Measurements from ENCODE around the gene CATSPERB.

CATSPERB gene

DNA sequence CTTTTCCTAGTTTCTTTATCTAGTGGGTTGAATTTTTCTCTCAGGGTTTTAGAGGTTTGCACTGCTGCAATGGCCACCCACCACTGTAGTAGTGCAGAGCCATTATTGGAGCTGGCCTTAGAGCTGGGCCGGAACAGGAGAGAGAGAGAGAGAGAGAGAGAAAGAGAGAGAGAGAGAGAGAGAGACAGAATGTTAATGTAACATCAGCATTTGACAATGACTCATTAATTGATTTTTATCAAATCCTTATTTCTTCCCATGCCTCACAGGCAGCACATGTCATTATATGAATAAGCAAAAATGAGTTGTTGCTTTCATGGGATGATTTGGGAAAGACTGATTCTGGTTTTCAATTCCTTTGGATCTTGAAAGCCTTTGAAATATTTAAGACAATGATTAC lies 145.5 kb downstream of the CATSPERB start:
- H2AFZ ChIP-seq (ENCODE audit: low read depth, low read length), result no peak overlapping the region
- no peak overlapping the region for H3K27ac ChIP-seq (ENCODE audit: low read length)
- H3K36me3 ChIP-seq (replicated peaks; ENCODE audit: low read depth, low read length), result no peaks in the 10 kb centered on the region
- no peaks in the 10 kb centered on the region for H3K4me1 ChIP-seq (ENCODE audit: low read length)
- H3K4me2 ChIP-seq (ENCODE audit: low read length), result no peak overlapping the region
- no peak overlapping the region for H3K4me3 ChIP-seq (ENCODE audit: low read length)
- H3K27me3 ChIP-seq (ENCODE audit: low read depth, low read length), result 0 out of 2 replicates have a peak, but pooled peaks cover 3% of the 10 kb centered on the region
- H3K9me3 ChIP-seq (ENCODE audit: insufficient read depth, low read length), result 0 out of 2 replicates have a peak, but pooled peaks cover 6% of the 10 kb centered on the region
- no peak overlapping the region for H3K9ac ChIP-seq (ENCODE audit: low read length)
- TF ChIP-seq, protein P1, sequence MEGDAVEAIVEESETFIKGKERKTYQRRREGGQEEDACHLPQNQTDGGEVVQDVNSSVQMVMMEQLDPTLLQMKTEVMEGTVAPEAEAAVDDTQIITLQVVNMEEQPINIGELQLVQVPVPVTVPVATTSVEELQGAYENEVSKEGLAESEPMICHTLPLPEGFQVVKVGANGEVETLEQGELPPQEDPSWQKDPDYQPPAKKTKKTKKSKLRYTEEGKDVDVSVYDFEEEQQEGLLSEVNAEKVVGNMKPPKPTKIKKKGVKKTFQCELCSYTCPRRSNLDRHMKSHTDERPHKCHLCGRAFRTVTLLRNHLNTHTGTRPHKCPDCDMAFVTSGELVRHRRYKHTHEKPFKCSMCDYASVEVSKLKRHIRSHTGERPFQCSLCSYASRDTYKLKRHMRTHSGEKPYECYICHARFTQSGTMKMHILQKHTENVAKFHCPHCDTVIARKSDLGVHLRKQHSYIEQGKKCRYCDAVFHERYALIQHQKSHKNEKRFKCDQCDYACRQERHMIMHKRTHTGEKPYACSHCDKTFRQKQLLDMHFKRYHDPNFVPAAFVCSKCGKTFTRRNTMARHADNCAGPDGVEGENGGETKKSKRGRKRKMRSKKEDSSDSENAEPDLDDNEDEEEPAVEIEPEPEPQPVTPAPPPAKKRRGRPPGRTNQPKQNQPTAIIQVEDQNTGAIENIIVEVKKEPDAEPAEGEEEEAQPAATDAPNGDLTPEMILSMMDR (IDR thresholded peaks at IDR 0.05; ENCODE audit: low read depth, low read length), result no peak
- no peak for TF ChIP-seq EZH2phosphoT487 (IDR thresholded peaks at IDR 0.05; ENCODE audit: low read depth)
- H3K79me2 ChIP-seq (ENCODE audit: low read length), result no peaks in the 10 kb centered on the region
- H4K20me1 ChIP-seq (ENCODE audit: insufficient read depth, low read length), result no peaks in the 10 kb centered on the region

DNA sequence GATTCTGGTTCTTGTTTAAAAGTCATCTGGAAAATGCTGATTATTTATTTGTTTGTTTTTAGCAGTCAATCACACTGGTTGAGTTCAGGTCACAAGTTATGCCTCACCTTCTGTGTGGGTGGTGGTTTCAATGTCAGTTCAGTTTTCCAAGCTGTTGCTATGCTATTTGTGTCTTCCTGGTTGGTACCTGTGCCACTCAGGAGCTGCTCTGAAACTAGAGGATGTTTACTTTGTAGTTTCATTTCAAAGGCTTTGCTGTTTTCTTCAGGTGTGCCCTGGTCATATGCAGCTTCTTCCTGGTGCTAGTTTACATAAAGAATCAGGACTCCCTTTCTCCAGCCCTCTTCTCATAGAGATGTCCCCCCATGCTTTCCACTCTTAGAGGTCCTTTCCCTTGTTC lies 146.0 kb downstream of the CATSPERB start:
- TF ChIP-seq, protein P1 (IDR thresholded peaks at IDR 0.05; ENCODE audit: low read depth, low read length), result no peak
- no peak for TF ChIP-seq EZH2phosphoT487 (IDR thresholded peaks at IDR 0.05; ENCODE audit: low read depth)
- Histone ChIP-seq H3K9me3 (ENCODE audit: insufficient read depth, low read length) (0 out of 2 replicates have a peak, but pooled peaks cover 6% of the 10 kb centered on the region), H3K4me2 (ENCODE audit: low read length) (no peak overlapping the region), H3K4me1 (ENCODE audit: low read length) (no peaks in the 10 kb centered on the region), H4K20me1 (ENCODE audit: insufficient read depth, low read length) (no peaks in the 10 kb centered on the region), H3K79me2 (ENCODE audit: low read length) (no peaks in the 10 kb centered on the region), H3K27me3 (ENCODE audit: low read depth, low read length) (peaks cover 9% of the 10 kb centered on the region; the same call in 1 of the 2 replicates), H3K4me3 (ENCODE audit: low read length) (no peak overlapping the region), H2AFZ (ENCODE audit: low read depth, low read length) (no peak overlapping the region), H3K36me3 (replicated peaks; ENCODE audit: low read depth, low read length) (no peaks in the 10 kb centered on the region), H3K27ac (ENCODE audit: low read length) (no peak overlapping the region), H3K9ac (ENCODE audit: low read length) (no peak overlapping the region)

DNA sequence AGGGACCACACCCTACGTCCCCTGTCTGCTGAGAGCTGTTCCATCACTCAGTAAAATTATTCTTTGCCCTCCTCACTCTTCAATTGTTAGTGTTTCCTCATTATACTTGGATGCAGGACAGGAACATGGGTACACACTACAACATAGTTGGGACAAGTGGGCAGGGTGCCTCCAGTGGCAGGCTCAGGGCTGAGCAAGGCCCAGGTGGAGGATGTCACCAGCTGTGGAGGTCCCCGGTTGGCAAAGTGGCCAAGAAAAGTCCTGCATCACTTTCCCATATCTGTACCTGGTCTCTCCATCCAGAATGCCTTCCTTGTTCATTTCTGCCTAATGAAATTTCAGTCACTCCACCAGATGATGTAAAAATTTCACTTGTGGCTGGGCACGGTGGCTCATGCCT lies 149.1 kb downstream of the CATSPERB start:
- Histone ChIP-seq H3K27me3 (ENCODE audit: low read depth, low read length) (peaks cover 13% of the 10 kb centered on the region; the same call in 1 of the 2 replicates), H3K4me3 (ENCODE audit: low read length) (no peak overlapping the region), H4K20me1 (ENCODE audit: insufficient read depth, low read length) (no peaks in the 10 kb centered on the region), H3K4me1 (ENCODE audit: low read length) (no peaks in the 10 kb centered on the region), H3K9me3 (ENCODE audit: insufficient read depth, low read length) (0 out of 2 replicates have a peak, but pooled peaks cover 6% of the 10 kb centered on the region), H3K36me3 (replicated peaks; ENCODE audit: low read depth, low read length) (no peaks in the 10 kb centered on the region), H3K4me2 (ENCODE audit: low read length) (no peak overlapping the region), H2AFZ (ENCODE audit: low read depth, low read length) (no peak overlapping the region), H3K9ac (ENCODE audit: low read length) (no peak overlapping the region), H3K79me2 (ENCODE audit: low read length) (no peaks in the 10 kb centered on the region), H3K27ac (ENCODE audit: low read length) (no peak overlapping the region)
- TF ChIP-seq EZH2phosphoT487 (IDR thresholded peaks at IDR 0.05; ENCODE audit: low read depth), result no peak
- TF ChIP-seq, protein P1 (IDR thresholded peaks at IDR 0.05; ENCODE audit: low read depth, low read length), result no peak

DNA sequence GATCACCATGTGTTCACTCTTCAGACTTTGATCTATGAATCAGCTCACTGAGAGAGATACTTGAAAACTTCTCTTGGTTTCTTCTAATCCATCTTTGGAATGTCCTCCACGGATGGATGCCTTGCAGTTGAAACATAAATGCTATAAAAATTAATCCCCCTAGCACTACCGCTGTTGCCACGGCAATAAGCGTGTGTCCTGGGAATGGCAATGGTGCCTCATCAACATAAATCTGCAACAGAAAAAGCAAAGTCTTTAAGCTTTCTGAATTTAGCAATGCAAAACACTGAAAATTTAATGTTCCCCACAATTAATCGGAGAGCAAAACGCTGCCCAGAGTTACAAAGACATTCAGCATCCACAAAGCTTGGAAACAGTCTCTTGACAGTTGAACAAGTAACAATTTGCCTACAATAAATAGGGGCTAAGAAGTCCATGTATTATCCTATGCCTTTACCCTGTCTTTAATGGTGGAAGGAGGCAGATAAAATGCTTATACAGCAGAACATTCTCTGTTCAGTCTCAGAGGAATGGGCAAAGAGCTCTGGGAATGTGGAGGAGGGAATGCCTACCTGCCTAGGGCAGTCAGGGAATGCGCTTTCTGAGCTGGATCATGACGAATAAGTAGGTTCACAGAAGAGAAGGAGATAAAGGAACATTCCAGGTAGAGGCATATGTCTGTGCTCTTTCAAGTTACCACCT lies 150.9 kb downstream of the CATSPERB start:
- H3K4me2 ChIP-seq (ENCODE audit: low read length), result no peak overlapping the region
- H3K27me3 ChIP-seq (ENCODE audit: low read depth, low read length), result peaks cover 13% of the 10 kb centered on the region; the same call in 1 of the 2 replicates
- no peak for TF ChIP-seq EZH2phosphoT487 (IDR thresholded peaks at IDR 0.05; ENCODE audit: low read depth)
- TF ChIP-seq, protein P1 (IDR thresholded peaks at IDR 0.05; ENCODE audit: low read depth, low read length), result no peak
- H3K9me3 ChIP-seq (ENCODE audit: insufficient read depth, low read length), result peaks cover 6% of the 10 kb centered on the region; the same call in 1 of the 2 replicates
- no peak overlapping the region for H3K4me3 ChIP-seq (ENCODE audit: low read length)
- no peak overlapping the region for H2AFZ ChIP-seq (ENCODE audit: low read depth, low read length)
- H3K79me2 ChIP-seq (ENCODE audit: low read length), result no peaks in the 10 kb centered on the region
- H4K20me1 ChIP-seq (ENCODE audit: insufficient read depth, low read length), result no peaks in the 10 kb centered on the region
- no peaks in the 10 kb centered on the region for H3K36me3 ChIP-seq (replicated peaks; ENCODE audit: low read depth, low read length)
- no peaks in the 10 kb centered on the region for H3K4me1 ChIP-seq (ENCODE audit: low read length)
- H3K27ac ChIP-seq (ENCODE audit: low read length), result no peak overlapping the region
- no peak overlapping the region for H3K9ac ChIP-seq (ENCODE audit: low read length)

Data from OCI-LY3 (cell line).